MM.1S (cell line): ENCODE results near the gene SERPINA6.
"Not testable (repeated sequence)": the region's sequence is repeated elsewhere in the genome, so short reads cannot be mapped to it uniquely, and the experiment has no call there.

Experiments used
- DNase-seq: peaks from one replicate; pipeline ENCODE4 v3.0.0-alpha.2; 2015
- H2AFZ ChIP-seq: fragments of 300-600 bp; sonication (generic); 2 replicates; pipeline ENCODE4 v1.6.0; 2016; ENCODE audit warnings: antibody characterized with exemption, low read length
- H3F3A ChIP-seq: fragments of 300-600 bp; sonication (generic); 2 replicates; pipeline ENCODE4 v1.6.1; 2016; ENCODE audit warnings: mild to moderate bottlenecking, antibody characterized with exemption, low read length, moderate library complexity, mixed read lengths; ENCODE audit not compliant: insufficient read depth
- H3K27ac ChIP-seq: fragments of 300-600 bp; sonication (generic); 2 replicates; pipeline ENCODE4 v1.5.1; 2016; ENCODE audit warnings: mild to moderate bottlenecking, low read length
- H3K27me3 ChIP-seq: fragments of 300-600 bp; sonication (generic); replicated peaks from 2 replicates; pipeline ENCODE4 v1.6.0; 2016; ENCODE audit warnings: low read length; ENCODE audit not compliant: insufficient read depth
- H3K36me3 ChIP-seq: fragments of 300-600 bp; sonication (generic); replicated peaks from 2 replicates; pipeline ENCODE4 v1.6.1; 2016; ENCODE audit warnings: mild to moderate bottlenecking, low read length, mixed read lengths; ENCODE audit not compliant: insufficient read depth
- H3K4me1 ChIP-seq: fragments of 300-600 bp; sonication (generic); 2 replicates; pipeline ENCODE4 v1.6.1; 2016; ENCODE audit warnings: low read length, mixed read lengths
- H3K4me2 ChIP-seq: fragments of 300-600 bp; sonication (generic); 2 replicates; pipeline ENCODE4 v1.6.0; 2016; ENCODE audit warnings: low read depth, low read length
- H3K4me3 ChIP-seq: fragments of 300-600 bp; sonication (generic); 2 replicates; pipeline ENCODE4 v1.5.1; 2016; ENCODE audit warnings: low read length, mixed read lengths
- H3K79me2 ChIP-seq: fragments of 300-600 bp; sonication (generic); 2 replicates; pipeline ENCODE4 v1.6.1; 2016; ENCODE audit warnings: mixed run types, low read length, mixed read lengths
- H3K9ac ChIP-seq: fragments of 300-600 bp; sonication (generic); 2 replicates; pipeline ENCODE4 v1.6.1; 2016; ENCODE audit warnings: low read length, mixed read lengths
- H3K9me2 ChIP-seq: fragments of 300-600 bp; sonication (generic); replicated peaks from 2 replicates; pipeline ENCODE4 v1.6.1; 2016; ENCODE audit warnings: mild to moderate bottlenecking, low read length, mixed read lengths; ENCODE audit not compliant: insufficient read depth
- H3K9me3 ChIP-seq: fragments of 300-600 bp; sonication (generic); replicated peaks from 2 replicates; pipeline ENCODE4 v1.6.1; 2016; ENCODE audit warnings: mild to moderate bottlenecking, low read length, mixed read lengths; ENCODE audit not compliant: insufficient read depth
- H4K20me1 ChIP-seq: fragments of 300-600 bp; sonication (generic); 2 replicates; pipeline ENCODE4 v1.6.1; 2016; ENCODE audit warnings: mild to moderate bottlenecking, low read length, moderate library complexity, mixed read lengths; ENCODE audit not compliant: insufficient read depth
- CTCF ChIP-seq: fragments of 300-600 bp; sonication (generic); IDR thresholded peaks from 2 replicates; pipeline ENCODE4 v1.5.1; 2016; ENCODE audit warnings: antibody characterized with exemption, low read length, mixed read lengths
- EZH2 ChIP-seq: fragments of 300-600 bp; sonication (generic); optimal IDR thresholded peaks from 2 replicates; pipeline ENCODE3; 2017; ENCODE audit warnings: low read depth, mild to moderate bottlenecking, antibody characterized with exemption, low read length, mixed read lengths
- EZH2phosphoT487 ChIP-seq: fragments of 300-600 bp; sonication (generic); IDR thresholded peaks from 2 replicates; pipeline ENCODE4 v1.6.1; 2018; ENCODE audit warnings: antibody characterized with exemption, low read length

SERPINA6 gene

GRCh38 chr14:94322648-94323570, at the start of gene SERPINA6:
Gene SERPINA6 (minus strand): TSS chr14:94323336. CDS start chr14:94314648, 8,688 bp downstream.
- Histone ChIP-seq H3K79me2 (no peaks in the 10 kb centered on the region), H3K9me2 (no peaks in the 10 kb centered on the region), H3K9ac (no peak within 1 kb of the TSS), H2AFZ (no peak within 1 kb of the TSS), H3F3A (no peaks in the 10 kb centered on the region), H3K4me3 (no peak within 1 kb of the TSS), H3K27ac (no peak within 1 kb of the TSS), H3K27me3 (no peaks in the 10 kb centered on the region), H3K4me2 (no peak within 1 kb of the TSS), H3K36me3 (no peaks in the 10 kb centered on the region), H4K20me1 (no peaks in the 10 kb centered on the region), H3K4me1 (no peaks in the 10 kb centered on the region), H3K9me3 (no peaks in the 10 kb centered on the region)
- TF ChIP-seq CTCF (no peak), EZH2 (no peak), EZH2phosphoT487 (no peak)
- DNase-seq = no peak

- Histone ChIP-seq H2AFZ (no peak overlapping the region), H3K9ac (no peak overlapping the region), H3K4me1 (no peaks in the 10 kb centered on the region), H3F3A (no peaks in the 10 kb centered on the region), H3K27me3 (no peaks in the 10 kb centered on the region), H3K9me2 (no peaks in the 10 kb centered on the region), H3K79me2 (no peaks in the 10 kb centered on the region), H3K4me2 (no peak overlapping the region), H3K27ac (no peak overlapping the region), H4K20me1 (no peaks in the 10 kb centered on the region), H3K36me3 (no peaks in the 10 kb centered on the region), H3K9me3 (no peaks in the 10 kb centered on the region), H3K4me3 (no peak overlapping the region)
- DNase-seq = no peak
- no peak for TF ChIP-seq CTCF
- TF ChIP-seq EZH2phosphoT487 = no peak
- no peak for TF ChIP-seq EZH2
Measured at GRCh38 chr14:94372021-94372605, 49.0 kb upstream of the SERPINA6 start.

- no peaks in the 10 kb centered on the region for H3K4me1 ChIP-seq
- no peaks in the 10 kb centered on the region for H3F3A ChIP-seq
- no peak overlapping the region for H2AFZ ChIP-seq
- no peaks in the 10 kb centered on the region for H4K20me1 ChIP-seq
- H3K9me2 ChIP-seq = no peaks in the 10 kb centered on the region
- H3K79me2 ChIP-seq = no peaks in the 10 kb centered on the region
- no peak overlapping the region for H3K27ac ChIP-seq
- H3K9me3 ChIP-seq = no peaks in the 10 kb centered on the region
- H3K4me2 ChIP-seq = no peak overlapping the region
- H3K4me3 ChIP-seq = no peak overlapping the region
- no peak for DNase-seq
- no peak overlapping the region for H3K9ac ChIP-seq
- no peaks in the 10 kb centered on the region for H3K36me3 ChIP-seq
- no peak for TF ChIP-seq EZH2
- TF ChIP-seq CTCF = no peak
- no peak for TF ChIP-seq EZH2phosphoT487
- H3K27me3 ChIP-seq = no peaks in the 10 kb centered on the region
Measured at GRCh38 chr14:94370524-94370910, 47.4 kb upstream of the SERPINA6 start.

GRCh38 chr14:94369766-94370523, 46.8 kb upstream of the SERPINA6 start:
- H3K4me1 ChIP-seq, H3K4me3 ChIP-seq, H3K27ac ChIP-seq, H3K27me3 ChIP-seq, H3K9me3 ChIP-seq, H3K36me3 ChIP-seq, H4K20me1 ChIP-seq, H3K79me2 ChIP-seq, H3F3A ChIP-seq, DNase-seq, H3K4me2 ChIP-seq, H2AFZ ChIP-seq, H3K9ac ChIP-seq, H3K9me2 ChIP-seq: not testable (repeated sequence)
